ENCODE results near the gene TMEM178B. TPM values are rescaled to one million over a fixed set of nuclear protein-coding genes. Genes with fewer than 3 reads are reported as not detected.

TMEM178B gene
- total and polyA plus RNA-seq, 2 of the 13 experiments (the other 11 are each of a cell fraction or from before 2014, with no cell fraction given), result 0.01 to 0.02 TPM

DNA sequence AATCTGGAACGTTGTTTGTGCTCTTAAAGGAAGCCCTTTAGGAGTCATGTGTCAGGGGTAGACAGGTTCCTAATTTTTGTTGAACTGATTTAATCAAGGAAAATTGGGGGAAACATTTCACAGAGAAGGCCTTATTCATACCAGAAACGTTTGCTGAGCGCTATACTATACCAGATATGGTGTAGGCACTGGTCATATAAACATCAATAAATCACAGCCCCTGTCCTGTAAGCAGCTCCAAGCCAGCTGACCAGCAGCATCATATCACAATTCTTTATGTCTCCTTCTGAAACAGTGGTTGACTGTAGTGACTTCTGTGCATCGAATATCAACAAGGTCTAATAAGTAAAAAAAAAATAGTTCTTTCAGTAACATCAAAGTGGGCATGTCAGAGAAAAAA, 1.1 kb downstream of the TMEM178B start (continued):
- TF ChIP-seq, protein P1, sequence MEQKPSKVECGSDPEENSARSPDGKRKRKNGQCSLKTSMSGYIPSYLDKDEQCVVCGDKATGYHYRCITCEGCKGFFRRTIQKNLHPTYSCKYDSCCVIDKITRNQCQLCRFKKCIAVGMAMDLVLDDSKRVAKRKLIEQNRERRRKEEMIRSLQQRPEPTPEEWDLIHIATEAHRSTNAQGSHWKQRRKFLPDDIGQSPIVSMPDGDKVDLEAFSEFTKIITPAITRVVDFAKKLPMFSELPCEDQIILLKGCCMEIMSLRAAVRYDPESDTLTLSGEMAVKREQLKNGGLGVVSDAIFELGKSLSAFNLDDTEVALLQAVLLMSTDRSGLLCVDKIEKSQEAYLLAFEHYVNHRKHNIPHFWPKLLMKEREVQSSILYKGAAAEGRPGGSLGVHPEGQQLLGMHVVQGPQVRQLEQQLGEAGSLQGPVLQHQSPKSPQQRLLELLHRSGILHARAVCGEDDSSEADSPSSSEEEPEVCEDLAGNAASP (CRISPR knock-in tag; IDR thresholded peaks at IDR 0.05; ENCODE audit: borderline replicate concordance), result no peak
- TF ChIP-seq IKZF1 (IDR thresholded peaks at IDR 0.05) (no peak), ETV5 (CRISPR knock-in tag; IDR thresholded peaks at IDR 0.05; ENCODE audit: borderline replicate concordance) (no peak), ZNF235 (CRISPR knock-in tag; IDR thresholded peaks at IDR 0.05; ENCODE audit: borderline replicate concordance) (no peak)

DNA sequence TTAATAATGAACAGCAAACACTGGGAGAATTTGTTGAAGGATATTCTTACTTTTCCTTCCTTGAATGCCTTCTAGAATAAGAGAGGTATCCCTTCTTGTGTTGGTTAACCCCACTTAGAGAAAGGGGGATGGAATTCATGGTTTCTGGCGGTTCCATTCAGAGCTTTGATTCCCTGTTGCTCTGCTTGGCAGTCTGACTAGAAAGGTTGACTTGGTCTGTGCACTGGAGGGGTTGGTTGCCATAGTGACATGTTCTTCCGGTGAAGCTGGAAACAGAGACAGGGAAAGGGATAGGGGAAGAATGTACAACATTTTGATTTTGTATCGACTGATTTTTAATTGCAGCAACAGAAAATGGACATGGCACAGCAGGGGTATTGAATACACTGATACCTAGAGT, 2.5 kb downstream of the TMEM178B start:
- 0% methylated on average over 3 of the region's 3 CpGs for WGBS (ENCODE audit: low lambda C conversion rate)
- Histone ChIP-seq H3K4me3 (replicated peaks in 1 of 3; ENCODE audit: insufficient read depth in 1 of 3, low read depth in 2 of 3, low read length in 3 of 3) (no peak overlapping the region), H3K27me3 (ENCODE audit: control insufficient read depth in 1 of 2, insufficient read depth in 2 of 2, low read length in 2 of 2) (peaks cover 7 to 45% of the 10 kb centered on the region in 2 experiments; a peak in 4 of 5 replicates), H3K4me2 (ENCODE audit: low read depth, low read length) (no peak overlapping the region), H3K36me3 (replicated peaks in 1 of 2; ENCODE audit: control insufficient read depth in 1 of 2, insufficient read depth in 2 of 2, low read length in 2 of 2) (no peaks in the 10 kb centered on the region), H4K20me1 (ENCODE audit: insufficient read depth, low read length) (no peaks in the 10 kb centered on the region), H2AFZ (ENCODE audit: low read length) (no peak overlapping the region), H3K9me3 (ENCODE audit: low read length) (no peaks in the 10 kb centered on the region), H3K4me1 (ENCODE audit: insufficient read depth, low read length) (peaks cover 13% of the 10 kb centered on the region; the same call in 1 of the 2 replicates), H3K79me2 (ENCODE audit: insufficient read depth, low read length) (no peaks in the 10 kb centered on the region), H3K9ac (ENCODE audit: insufficient read depth, low read depth, low read length) (no peak overlapping the region), H3K27ac (ENCODE audit: extremely low read length, insufficient read depth, low read length) (no peak overlapping the region)
- POLR2A ChIA-PET, result no interaction called here
- FAIRE-seq (no peak), DNase-seq (ENCODE audit: low spot score) (no peak), ATAC-seq (no peak)
- CTCF ChIA-PET (ENCODE audit: low intra/inter-chr PET ratio, low total read pairs), result no interaction called here
- no TSS peak for BruUV-seq (replicated peaks)
- intact Hi-C loops (cut with micrococcal nuclease; ENCODE audit: unreplicated experiment), result no loop called here
- in situ Hi-C loops (cut with HindIII; ENCODE audit: extremely low pct_ligation_motif_present, low pct_unique_long_range_greater_than_20kb), result no loop called here
- no peak for TF ChIP-seq ZBTB3 (CRISPR knock-in tag; IDR thresholded peaks at IDR 0.05; ENCODE audit: borderline replicate concordance, low read depth)
- TF ChIP-seq SIN3A (IDR thresholded peaks at IDR 0.05; ENCODE audit: borderline replicate concordance, low read depth, low read length), result no peak
- no peak for TF ChIP-seq ELF4 (CRISPR knock-in tag; IDR thresholded peaks at IDR 0.05; ENCODE audit: borderline replicate concordance)
- TF ChIP-seq, protein P2, sequence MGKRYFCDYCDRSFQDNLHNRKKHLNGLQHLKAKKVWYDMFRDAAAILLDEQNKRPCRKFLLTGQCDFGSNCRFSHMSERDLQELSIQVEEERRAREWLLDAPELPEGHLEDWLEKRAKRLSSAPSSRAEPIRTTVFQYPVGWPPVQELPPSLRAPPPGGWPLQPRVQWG (CRISPR knock-in tag; IDR thresholded peaks at IDR 0.05; ENCODE audit: borderline replicate concordance, low read depth), result no peak
- no peak for TF ChIP-seq ELF1 (CRISPR knock-in tag; IDR thresholded peaks at IDR 0.05)
- TF ChIP-seq GABPB1 (CRISPR knock-in tag; IDR thresholded peaks at IDR 0.05), result peak; percentile 18; the same call in 1 of the 2 replicates
- TF ChIP-seq ZNF772 (CRISPR knock-in tag; IDR thresholded peaks at IDR 0.05), result no peak
- TF ChIP-seq ZMYM3 (CRISPR knock-in tag; IDR thresholded peaks at IDR 0.05), result no peak
- no peak for TF ChIP-seq ZMAT3 (CRISPR knock-in tag; conservative IDR thresholded peaks at IDR 0.05)
- TF ChIP-seq MED13 (CRISPR knock-in tag; IDR thresholded peaks at IDR 0.05), result no peak
- TF ChIP-seq, protein P3, sequence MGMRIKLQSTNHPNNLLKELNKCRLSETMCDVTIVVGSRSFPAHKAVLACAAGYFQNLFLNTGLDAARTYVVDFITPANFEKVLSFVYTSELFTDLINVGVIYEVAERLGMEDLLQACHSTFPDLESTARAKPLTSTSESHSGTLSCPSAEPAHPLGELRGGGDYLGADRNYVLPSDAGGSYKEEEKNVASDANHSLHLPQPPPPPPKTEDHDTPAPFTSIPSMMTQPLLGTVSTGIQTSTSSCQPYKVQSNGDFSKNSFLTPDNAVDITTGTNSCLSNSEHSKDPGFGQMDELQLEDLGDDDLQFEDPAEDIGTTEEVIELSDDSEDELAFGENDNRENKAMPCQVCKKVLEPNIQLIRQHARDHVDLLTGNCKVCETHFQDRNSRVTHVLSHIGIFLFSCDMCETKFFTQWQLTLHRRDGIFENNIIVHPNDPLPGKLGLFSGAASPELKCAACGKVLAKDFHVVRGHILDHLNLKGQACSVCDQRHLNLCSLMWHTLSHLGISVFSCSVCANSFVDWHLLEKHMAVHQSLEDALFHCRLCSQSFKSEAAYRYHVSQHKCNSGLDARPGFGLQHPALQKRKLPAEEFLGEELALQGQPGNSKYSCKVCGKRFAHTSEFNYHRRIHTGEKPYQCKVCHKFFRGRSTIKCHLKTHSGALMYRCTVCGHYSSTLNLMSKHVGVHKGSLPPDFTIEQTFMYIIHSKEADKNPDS (CRISPR knock-in tag; IDR thresholded peaks at IDR 0.05), result no peak
- TF ChIP-seq ZNF572 (CRISPR knock-in tag; IDR thresholded peaks at IDR 0.05), result no peak
- no peak for TF ChIP-seq ZNF460 (CRISPR knock-in tag; IDR thresholded peaks at IDR 0.05; ENCODE audit: borderline replicate concordance)
- no peak for TF ChIP-seq HMGXB4 (CRISPR knock-in tag; IDR thresholded peaks at IDR 0.05; ENCODE audit: borderline replicate concordance in 1 of 2, low read depth in 1 of 2)
- TF ChIP-seq ZNF83 (CRISPR knock-in tag; IDR thresholded peaks at IDR 0.05; ENCODE audit: borderline replicate concordance), result no peak

Data from HepG2 (cell line).